A549 (cell line): ENCODE measurements around the gene GIPR. TPM values are rescaled to one million over a fixed set of nuclear protein-coding genes. Genes with fewer than 3 reads are reported as not detected.

ENCODE experiments used
- ATAC-seq, 2 experiments: fragments of 200-7000 bp in 1 of 2; fragments of >200 bp in 1 of 2; cut with Nextera tagmentation in 1 of 2; cut with Tn5 transposase in 1 of 2; 3 replicates each; pipeline versions ENCODE4 v1.8.0 to v1.9.1; 2018 to 2020; ENCODE audit warnings: mild to moderate bottlenecking in 1 of 2, moderate library complexity in 1 of 2
- CTCF ChIA-PET: fragments of 300-600 bp; sonication (Branson Sonifier 250); formaldehyde crosslinking; extraction: SDS; loops from one replicate; lab custom pipeline; 2021; ENCODE audit warnings: antibody characterized with exemption, inconsistent platforms; lab: Yijun Ruan, JAX
- POLR2A ChIA-PET: fragments of 350-600 bp; formaldehyde crosslinking; extraction: SDS; loops from one replicate; lab custom pipeline; 2021; ENCODE audit warnings: antibody characterized with exemption, inconsistent platforms; lab: Yijun Ruan, JAX
- DNase-seq, 2 experiments: peaks; one replicate each; pipeline versions ENCODE4 v3.0.0 to v3.0.0-alpha.2; 2011 to 2016; ENCODE audit warnings: low read depth in 1 of 2, low spot score in 1 of 2
- FAIRE-seq: peaks from 2 replicates; lab custom pipeline; 2011; peaks lifted over from hg19 to GRCh38; lab: Jason Lieb, UNC
- H3K27ac ChIP-seq, 2 experiments: fragments of >200 bp; sonication (Bioruptor Twin); formaldehyde crosslinking; 3 replicates each; pipeline ENCODE4 v1.5.1; 2016 to 2017
- H3K4me1 ChIP-seq: fragments of >200 bp; sonication (Bioruptor Twin); formaldehyde crosslinking; 3 replicates; pipeline ENCODE4 v1.6.1; 2016
- H3K4me2 ChIP-seq: fragments of >200 bp; sonication (Bioruptor Twin); formaldehyde crosslinking; 3 replicates; pipeline ENCODE4 v1.6.1; 2016
- H3K4me3 ChIP-seq: fragments of >200 bp; sonication (Bioruptor Twin); formaldehyde crosslinking; 3 replicates; pipeline ENCODE4 v1.5.1; 2016
- H3K9me3 ChIP-seq: fragments of >200 bp; sonication (Bioruptor Twin); formaldehyde crosslinking; 3 replicates; pipeline ENCODE4 v1.6.1; 2016
- BCL3 ChIP-seq: fragments of >200 bp; sonication (Bioruptor Twin); formaldehyde crosslinking; IDR thresholded peaks from 3 replicates; pipeline ENCODE4 v1.6.1; 2016
- CBX2 ChIP-seq: fragments of 200-600 bp; sonication (generic); IDR thresholded peaks from 2 replicates; pipeline ENCODE4 v1.6.1; 2016; ENCODE audit warnings: low read depth, mild to moderate bottlenecking, borderline replicate concordance
- CBX8 ChIP-seq: fragments of 200-600 bp; sonication (generic); IDR thresholded peaks from 2 replicates; pipeline ENCODE4 v1.6.1; 2016
- CEBPB ChIP-seq, 2 experiments: fragments of >200 bp in 1 of 2; sonication (Bioruptor Twin) in 1 of 2; formaldehyde crosslinking in 1 of 2; IDR thresholded peaks; 2 replicates each; pipeline ENCODE4 v1.6.1; 2012 to 2016
- CHD4 ChIP-seq: fragments of 200-600 bp; sonication (generic); IDR thresholded peaks from 2 replicates; pipeline ENCODE4 v1.6.1; 2016; ENCODE audit warnings: antibody characterized with exemption, mild to moderate bottlenecking, borderline replicate concordance
- ESRRA ChIP-seq: fragments of 150-350 bp; IDR thresholded peaks from 2 replicates; pipeline ENCODE4 v1.6.1; 2014; ENCODE audit warnings: mild to moderate bottlenecking, low read length, borderline replicate concordance
- FOSB ChIP-seq: fragments of 250-450 bp; sonication (Bioruptor Pico); IDR thresholded peaks from 2 replicates; pipeline ENCODE4 v1.5.0; 2020; ENCODE audit warnings: mild to moderate bottlenecking, moderate library complexity
- FOSL2 ChIP-seq, 2 experiments: fragments of 450-650 bp in 1 of 2; fragments of >200 bp in 1 of 2; sonication (Bioruptor Twin) in 1 of 2; formaldehyde crosslinking; IDR thresholded peaks; 2 replicates each; pipeline versions ENCODE4 v1.5.0 to v1.6.1; 2016 to 2020; ENCODE audit warnings: mild to moderate bottlenecking in 1 of 2, moderate library complexity in 1 of 2
- FOXS1 ChIP-seq: fragments of 250-450 bp; sonication (Bioruptor Pico); IDR thresholded peaks from 2 replicates; pipeline ENCODE4 v1.5.0; 2020; ENCODE audit warnings: mild to moderate bottlenecking, moderate library complexity
- JUN ChIP-seq, 2 experiments: fragments of >200 bp; sonication (Bioruptor Twin); formaldehyde crosslinking; IDR thresholded peaks; 2 replicates in 1 of 2; 3 replicates in 1 of 2; pipeline ENCODE4 v1.6.1; 2016 to 2017
- NPAS2 ChIP-seq: fragments of 250-450 bp; sonication (Bioruptor Pico); IDR thresholded peaks from 2 replicates; pipeline ENCODE4 v1.8.0; 2022; ENCODE audit warnings: mild to moderate bottlenecking, moderate library complexity, borderline replicate concordance
- NR3C1 ChIP-seq: fragments of >200 bp; sonication (Bioruptor Twin); formaldehyde crosslinking; IDR thresholded peaks from 3 replicates; pipeline ENCODE4 v1.6.1; 2017
- PHF8 ChIP-seq: fragments of 200-600 bp; sonication (generic); IDR thresholded peaks from 2 replicates; pipeline ENCODE4 v1.6.1; 2016; ENCODE audit warnings: low read depth, mild to moderate bottlenecking, antibody characterized with exemption, moderate library complexity, borderline replicate concordance
- RAD21 ChIP-seq, 2 experiments: fragments of >200 bp in 1 of 2; sonication (Bioruptor Twin) in 1 of 2; formaldehyde crosslinking in 1 of 2; IDR thresholded peaks in 1 of 2; conservative IDR thresholded peaks in 1 of 2; 2 replicates in 1 of 2; 3 replicates in 1 of 2; pipeline ENCODE4 v1.6.1; 2012 to 2018; ENCODE audit warnings: inconsistent platforms in 1 of 2
- RARB ChIP-seq: fragments of 250-450 bp; sonication (Bioruptor Pico); IDR thresholded peaks from 2 replicates; pipeline ENCODE4 v1.8.0; 2021; ENCODE audit warnings: mild to moderate bottlenecking, moderate library complexity
- RCOR1 ChIP-seq: fragments of 150-350 bp; IDR thresholded peaks from 2 replicates; pipeline ENCODE4 v1.6.1; 2014; ENCODE audit warnings: antibody characterized with exemption, low read length, low read depth
- REST ChIP-seq: fragments of 200-600 bp; sonication (generic); IDR thresholded peaks from 2 replicates; pipeline ENCODE4 v1.6.1; 2016; ENCODE audit warnings: antibody characterized with exemption, mild to moderate bottlenecking, moderate library complexity
- TP53 ChIP-seq: fragments of 250-450 bp; sonication (Bioruptor Pico); IDR thresholded peaks from 2 replicates; pipeline ENCODE4 v1.5.0; 2021; ENCODE audit warnings: mild to moderate bottlenecking, moderate library complexity
- WGBS: methylation state at CpG from one replicate; pipeline ENCODE4 v1.1.6; 2017; ENCODE audit errors: missing lambda C conversion rate; 5-methylcytosine and 5-hydroxymethylcytosine counted together
- polyA plus RNA-seq, 4 experiments: library from polyadenylated mRNA; depleted of rRNA in 3 of 4; stranded (reverse); fragments of >200 nt; fragmentation: RNase III in 1 of 4; extraction: RNeasy Plus Mini Kit Qiagen cat#74134 plus additional on column Dnase treatment in 1 of 4; gene quantifications; 2 replicates in 3 of 4; 3 replicates in 1 of 4; pipeline ENCODE4 v1.2.3, GENCODE V29; 2011 to 2017
- TF ChIP-seq, protein P1 (sequence below): fragments of 150-350 bp; IDR thresholded peaks from 2 replicates; pipeline ENCODE4 v1.6.1; 2014; ENCODE audit warnings: low read depth, mild to moderate bottlenecking, low read length

Gene GIPR
- polyA plus RNA-seq, 2 of the 4 experiments (the other 2 are of a cell fraction) = 1.2 to 1.4 TPM

DNA sequence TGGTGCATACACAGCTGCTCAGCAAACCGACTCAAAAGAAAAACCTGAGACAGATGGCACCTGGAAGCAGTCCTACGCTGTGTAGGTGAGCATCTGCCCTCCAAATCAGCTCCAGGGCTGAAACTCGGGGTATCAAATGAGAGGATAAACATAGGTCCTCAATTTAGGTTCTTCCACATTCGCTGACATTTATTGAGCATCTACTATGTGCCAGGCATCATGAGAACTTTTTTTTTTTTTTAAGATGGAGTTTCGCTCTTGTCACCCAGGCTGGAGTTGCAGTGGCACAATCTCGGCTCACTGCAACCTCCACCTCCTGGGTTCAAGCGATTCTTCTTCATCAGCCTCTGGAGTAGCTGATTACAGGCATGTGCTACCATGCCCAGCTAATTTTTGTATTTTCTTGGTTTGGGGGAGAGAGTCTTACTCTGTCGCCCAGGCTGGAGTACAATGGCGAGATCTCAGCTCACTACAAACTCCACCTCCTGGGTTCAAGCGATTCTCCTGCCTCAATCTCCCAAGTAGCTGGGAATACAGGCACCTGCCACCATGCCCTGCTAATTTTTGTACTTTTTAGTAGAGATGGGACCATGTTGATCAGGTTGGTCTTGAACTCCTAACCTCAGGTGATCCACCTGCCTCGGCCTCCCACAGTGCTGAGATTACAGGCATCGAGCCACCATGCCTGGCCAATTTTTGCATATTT lies 37.8 kb downstream of the GIPR start:
- TF ChIP-seq BCL3 (no peak), NR3C1 (no peak), JUN (IDR thresholded peaks at IDR 0.05) (no peak), CEBPB (IDR thresholded peaks at IDR 0.05) (no peak), RARB (no peak), PHF8 (no peak), CHD4 (no peak), RCOR1 (no peak), TP53 (CRISPR knock-in tag) (no peak), FOXS1 (no peak), FOSL2 (IDR thresholded peaks at IDR 0.05) (no peak), FOSL2 (CRISPR knock-in tag; IDR thresholded peaks at IDR 0.05) (no peak), CBX8 (no peak), ESRRA (no peak), CBX2 (no peak)
- TF ChIP-seq, protein P1, sequence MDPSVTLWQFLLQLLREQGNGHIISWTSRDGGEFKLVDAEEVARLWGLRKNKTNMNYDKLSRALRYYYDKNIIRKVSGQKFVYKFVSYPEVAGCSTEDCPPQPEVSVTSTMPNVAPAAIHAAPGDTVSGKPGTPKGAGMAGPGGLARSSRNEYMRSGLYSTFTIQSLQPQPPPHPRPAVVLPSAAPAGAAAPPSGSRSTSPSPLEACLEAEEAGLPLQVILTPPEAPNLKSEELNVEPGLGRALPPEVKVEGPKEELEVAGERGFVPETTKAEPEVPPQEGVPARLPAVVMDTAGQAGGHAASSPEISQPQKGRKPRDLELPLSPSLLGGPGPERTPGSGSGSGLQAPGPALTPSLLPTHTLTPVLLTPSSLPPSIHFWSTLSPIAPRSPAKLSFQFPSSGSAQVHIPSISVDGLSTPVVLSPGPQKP = no peak
- Histone ChIP-seq H3K27ac (no peak overlapping the region), H3K4me2 (no peak overlapping the region), H3K4me3 (no peak overlapping the region), H3K9me3 (no peaks in the 10 kb centered on the region), H3K4me1 (no peaks in the 10 kb centered on the region)
- ATAC-seq (0 out of 6 replicates have a peak, but pooled peaks of 1 of the 2 experiments have one; percentile 20), DNase-seq (no peak), FAIRE-seq (no peak)
- CTCF ChIA-PET = interaction anchor here (0.6 to 8.0 kb wide), 4 partner anchors 10 to 63 kb away, joined by 4 to 127 read pairs (median 18); partner anchors contain the start of genes QPCTL and SNRPD2
- WGBS = 84% methylated on average over 12 of the region's 12 CpGs
- POLR2A ChIA-PET = interaction anchor here (1.4 kb wide), 1 partner anchor 11 kb away, joined by 7 read pairs; no protein-coding TSS in a partner anchor

DNA sequence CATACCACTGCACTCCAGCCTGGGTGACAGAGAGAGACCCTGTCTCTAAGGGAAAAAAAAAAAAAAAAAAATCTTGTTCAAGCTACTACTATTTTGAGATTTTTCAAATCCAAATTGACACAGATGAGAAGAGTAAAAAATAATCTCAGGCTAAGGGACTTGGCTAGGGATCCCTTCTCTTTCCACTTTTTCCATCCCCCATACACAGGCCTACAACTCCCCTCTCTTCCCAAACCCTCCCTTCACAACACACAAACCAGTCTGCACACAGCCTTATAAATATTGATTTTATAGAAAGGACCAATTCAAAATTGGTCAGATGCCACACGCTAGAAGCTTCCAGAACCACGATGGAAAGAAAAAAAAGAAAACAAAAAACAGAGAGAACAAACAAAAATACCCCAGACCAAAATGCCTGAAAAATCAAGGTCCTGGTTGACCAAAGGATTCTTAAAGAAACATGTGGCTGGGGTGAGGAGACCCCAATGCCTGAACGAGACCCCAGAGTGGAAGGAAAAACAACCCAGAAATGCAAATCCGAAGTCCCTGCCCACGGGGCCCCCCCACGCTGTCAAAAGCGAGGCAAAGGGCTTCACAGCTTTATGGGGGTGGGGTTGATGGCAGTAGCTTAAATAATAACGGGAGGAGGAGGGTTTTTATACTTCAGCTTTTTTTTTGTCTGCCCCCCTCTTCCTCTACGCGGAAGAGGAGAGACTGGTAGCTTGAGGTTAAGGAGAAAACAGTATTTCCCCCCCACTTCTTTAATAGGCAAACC lies 42.5 kb downstream of the GIPR start:
- Histone ChIP-seq H3K9me3 (no peaks in the 10 kb centered on the region), H3K4me1 (peaks cover 10% of the 10 kb centered on the region), H3K4me3 (no peak overlapping the region), H3K4me2 (no peak overlapping the region), H3K27ac (no peak overlapping the region)
- TF ChIP-seq CEBPB (IDR thresholded peaks at IDR 0.05) (no peak), FOSB (CRISPR knock-in tag) (no peak), NPAS2 (no peak), RAD21 (conservative IDR thresholded peaks at IDR 0.05 in 1 of 2, IDR thresholded peaks at IDR 0.05 in 1 of 2) (no peak), REST (no peak)
- DNase-seq (no peak), FAIRE-seq (no peak), ATAC-seq (no peak)
- CTCF ChIA-PET = interaction anchor here (0.6 to 12.7 kb wide), 6 partner anchors 9 to 59 kb away, joined by 3 to 160 read pairs (median 4); partner anchors contain the start of genes QPCTL, SIX5 and SNRPD2
- POLR2A ChIA-PET = interaction anchor here (3.6 kb wide), 1 partner anchor 18 kb away, joined by 12 read pairs; the partner anchor contains the start of genes QPCTL and SNRPD2
- WGBS = 78% methylated on average over 10 of the region's 10 CpGs
